ENCODE results near the gene PTBP1.
A peak's percentile ranks its signal among the peaks of the same experiment; 100 is the strongest.

PTBP1 gene

GRCh38 chr19:796692-797527, at the start of gene PTBP1:
Gene PTBP1, plus strand, starts transcription at chr19:797452. Its CDS starts 46 bp downstream, at chr19:797498.
- Histone ChIP-seq H3K36me3 (ENCODE audit: insufficient read depth, insufficient read length, low read length) (peaks cover 38% of the 10 kb centered on the region), H3K9me3 (ENCODE audit: insufficient read depth, low read length) (no peaks in the 10 kb centered on the region), H3K27me3 (ENCODE audit: insufficient read depth, insufficient read length) (no peaks in the 10 kb centered on the region), H3K4me3 (ENCODE audit: insufficient read length, low read depth) (peak within 1 kb of the TSS; percentile 85), H3K9ac (ENCODE audit: insufficient read length, low read depth) (peak within 1 kb of the TSS; percentile 94), H3K4me1 (ENCODE audit: insufficient read depth, insufficient read length) (peaks cover 29% of the 10 kb centered on the region)
- no peak for TF ChIP-seq SUZ12 (IDR thresholded peaks at IDR 0.05; ENCODE audit: extremely low read depth, insufficient read depth, insufficient read length)
- TF ChIP-seq ZNF274 (IDR thresholded peaks at IDR 0.05; ENCODE audit: low read depth, low read length), result no peak
- TF ChIP-seq YY1 (IDR thresholded peaks at IDR 0.05; ENCODE audit: insufficient read depth, insufficient read length), result peak; percentile 100
- DNase-seq (ENCODE audit: low read depth, low spot score), result peak; percentile 100

- no peak overlapping the region for H3K9ac ChIP-seq (ENCODE audit: insufficient read length, low read depth)
- no peak for DNase-seq (ENCODE audit: low read depth, low spot score)
- no peak overlapping the region for H3K4me3 ChIP-seq (ENCODE audit: insufficient read length, low read depth)
- TF ChIP-seq ZNF274 (IDR thresholded peaks at IDR 0.05; ENCODE audit: low read depth, low read length), result no peak
- H3K27me3 ChIP-seq (ENCODE audit: insufficient read depth, insufficient read length), result no peaks in the 10 kb centered on the region
- peaks cover 10% of the 10 kb centered on the region; the same call in 1 of the 2 replicates for H3K9me3 ChIP-seq (ENCODE audit: insufficient read depth, low read length)
- H3K4me1 ChIP-seq (ENCODE audit: insufficient read depth, insufficient read length), result peaks cover 22% of the 10 kb centered on the region
- peaks cover 3% of the 10 kb centered on the region for H3K36me3 ChIP-seq (ENCODE audit: insufficient read depth, insufficient read length, low read length)
Measured at GRCh38 chr19:748274-748598, 49.0 kb upstream of the PTBP1 start.

GRCh38 chr19:749811-750210, 47.4 kb upstream of the PTBP1 start:
- Histone ChIP-seq H3K36me3 (ENCODE audit: insufficient read depth, insufficient read length, low read length) (peaks cover 3% of the 10 kb centered on the region), H3K9me3 (ENCODE audit: insufficient read depth, low read length) (peaks cover 10% of the 10 kb centered on the region; the same call in 1 of the 2 replicates), H3K27me3 (ENCODE audit: insufficient read depth, insufficient read length) (no peaks in the 10 kb centered on the region), H3K9ac (ENCODE audit: insufficient read length, low read depth) (no peak overlapping the region), H3K4me1 (ENCODE audit: insufficient read depth, insufficient read length) (peaks cover 21% of the 10 kb centered on the region), H3K4me3 (ENCODE audit: insufficient read length, low read depth) (no peak overlapping the region)
- no peak for DNase-seq (ENCODE audit: low read depth, low spot score)
- TF ChIP-seq YY1 (IDR thresholded peaks at IDR 0.05; ENCODE audit: insufficient read depth, insufficient read length) (no peak), ZNF274 (IDR thresholded peaks at IDR 0.05; ENCODE audit: low read depth, low read length) (no peak), SUZ12 (IDR thresholded peaks at IDR 0.05; ENCODE audit: extremely low read depth, insufficient read depth, insufficient read length) (no peak)

- H3K4me1 ChIP-seq (ENCODE audit: insufficient read depth, insufficient read length), result peaks cover 21% of the 10 kb centered on the region
- H3K9me3 ChIP-seq (ENCODE audit: insufficient read depth, low read length), result peaks cover 10% of the 10 kb centered on the region; the same call in 1 of the 2 replicates
- peaks cover 3% of the 10 kb centered on the region for H3K36me3 ChIP-seq (ENCODE audit: insufficient read depth, insufficient read length, low read length)
- no peak for DNase-seq (ENCODE audit: low read depth, low spot score)
- TF ChIP-seq ZNF274 (IDR thresholded peaks at IDR 0.05; ENCODE audit: low read depth, low read length) (no peak), YY1 (IDR thresholded peaks at IDR 0.05; ENCODE audit: insufficient read depth, insufficient read length) (no peak), SUZ12 (IDR thresholded peaks at IDR 0.05; ENCODE audit: extremely low read depth, insufficient read depth, insufficient read length) (no peak)
- H3K4me3 ChIP-seq (ENCODE audit: insufficient read length, low read depth), result no peak within 1 kb of the TSS
- H3K9ac ChIP-seq (ENCODE audit: insufficient read length, low read depth), result peak within 1 kb of the TSS; percentile 56
- no peaks in the 10 kb centered on the region for H3K27me3 ChIP-seq (ENCODE audit: insufficient read depth, insufficient read length)
Measured at GRCh38 chr19:750640-751423, 46.4 kb upstream of the PTBP1 start, which contains the start of gene MISP. Gene MISP, plus strand, starts transcription at chr19:751112. Its CDS starts 5,835 bp downstream, at chr19:756947.

DNA sequence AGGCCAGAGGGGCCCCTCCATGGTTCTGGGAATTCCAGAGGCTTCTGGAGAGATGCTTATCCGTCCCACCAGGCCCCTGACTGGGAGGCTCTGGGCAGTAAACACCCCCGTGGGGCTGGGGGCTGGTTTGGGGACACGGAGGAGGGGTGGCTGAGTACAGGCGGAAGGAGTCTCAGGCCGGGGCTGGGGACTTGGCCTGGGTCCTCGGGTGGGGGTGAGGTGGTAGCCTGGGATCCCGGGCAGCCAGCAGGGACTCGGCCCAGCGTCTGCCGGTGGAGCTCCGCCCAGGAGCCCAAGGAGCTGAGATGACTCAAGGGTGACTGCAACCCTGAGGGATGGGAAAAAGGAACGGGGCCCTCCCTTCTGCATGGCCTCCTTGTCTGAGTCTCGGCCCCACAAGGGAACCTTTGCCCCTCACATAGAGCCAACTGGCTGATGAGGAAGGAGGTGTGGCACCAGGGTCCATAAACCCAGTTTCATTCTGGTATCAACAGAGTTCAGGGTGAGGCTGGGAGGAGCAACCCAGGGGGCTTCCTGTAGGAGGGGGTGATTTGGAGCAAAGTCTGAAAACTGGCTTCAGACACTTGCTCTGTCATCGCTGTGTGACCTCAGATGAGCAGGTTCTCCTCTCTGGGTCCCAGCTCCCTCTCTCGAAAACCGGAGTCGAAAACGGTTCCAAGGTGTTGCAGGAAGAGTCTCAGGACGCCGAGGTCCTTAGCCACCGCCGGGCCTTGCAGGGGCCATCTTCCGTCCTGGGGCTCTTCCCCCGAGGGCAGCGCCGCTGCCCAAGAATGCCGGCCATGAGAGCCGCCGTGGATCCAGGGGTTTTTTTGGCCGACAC, 45.5 kb upstream of the PTBP1 start:
- H3K9me3 ChIP-seq (ENCODE audit: insufficient read depth, low read length), result peaks cover 19% of the 10 kb centered on the region; the same call in 1 of the 2 replicates
- TF ChIP-seq ZNF274 (IDR thresholded peaks at IDR 0.05; ENCODE audit: low read depth, low read length) (no peak), YY1 (IDR thresholded peaks at IDR 0.05; ENCODE audit: insufficient read depth, insufficient read length) (no peak), SUZ12 (IDR thresholded peaks at IDR 0.05; ENCODE audit: extremely low read depth, insufficient read depth, insufficient read length) (no peak)
- H3K27me3 ChIP-seq (ENCODE audit: insufficient read depth, insufficient read length), result no peaks in the 10 kb centered on the region
- H3K4me1 ChIP-seq (ENCODE audit: insufficient read depth, insufficient read length), result peaks cover 21% of the 10 kb centered on the region
- H3K4me3 ChIP-seq (ENCODE audit: insufficient read length, low read depth), result no peak overlapping the region
- H3K36me3 ChIP-seq (ENCODE audit: insufficient read depth, insufficient read length, low read length), result peaks cover 3% of the 10 kb centered on the region
- peak overlapping the region; percentile 56 for H3K9ac ChIP-seq (ENCODE audit: insufficient read length, low read depth)
- DNase-seq (ENCODE audit: low read depth, low spot score), result no peak

- no peaks in the 10 kb centered on the region for H3K36me3 ChIP-seq (ENCODE audit: insufficient read depth, insufficient read length, low read length)
- H3K9ac ChIP-seq (ENCODE audit: insufficient read length, low read depth), result peak overlapping the region; percentile 56
- peaks cover 21% of the 10 kb centered on the region for H3K4me1 ChIP-seq (ENCODE audit: insufficient read depth, insufficient read length)
- no peak overlapping the region for H3K4me3 ChIP-seq (ENCODE audit: insufficient read length, low read depth)
- peaks cover 20% of the 10 kb centered on the region; the same call in 1 of the 2 replicates for H3K9me3 ChIP-seq (ENCODE audit: insufficient read depth, low read length)
- TF ChIP-seq SUZ12 (IDR thresholded peaks at IDR 0.05; ENCODE audit: extremely low read depth, insufficient read depth, insufficient read length), result no peak
- no peak for TF ChIP-seq YY1 (IDR thresholded peaks at IDR 0.05; ENCODE audit: insufficient read depth, insufficient read length)
- no peak for TF ChIP-seq ZNF274 (IDR thresholded peaks at IDR 0.05; ENCODE audit: low read depth, low read length)
- no peak for DNase-seq (ENCODE audit: low read depth, low spot score)
- no peaks in the 10 kb centered on the region for H3K27me3 ChIP-seq (ENCODE audit: insufficient read depth, insufficient read length)
Measured at GRCh38 chr19:752652-753517, 44.4 kb upstream of the PTBP1 start.
